PC-3 (cell line): ENCODE data around the gene APOF.

ENCODE experiments used
- EZH2 ChIP-seq: fragments of 300-600 bp; sonication (generic); IDR thresholded peaks from one replicate; pipeline ENCODE4 v1.6.1; 2017; ENCODE audit warnings: antibody characterized with exemption, mild to moderate bottlenecking, low read length; ENCODE audit not compliant: unreplicated experiment
- EZH2phosphoT487 ChIP-seq: fragments of 300-600 bp; sonication (generic); IDR thresholded peaks from 2 replicates; pipeline ENCODE4 v1.6.1; 2018; ENCODE audit warnings: mild to moderate bottlenecking, antibody characterized with exemption, low read length, borderline replicate concordance
- TF ChIP-seq, protein P1 (sequence below): fragments of 300-600 bp; sonication (generic); conservative IDR thresholded peaks from 2 replicates; pipeline ENCODE4 v1.5.1; 2017; ENCODE audit warnings: antibody characterized with exemption, low read depth, mild to moderate bottlenecking, low read length

DNA sequence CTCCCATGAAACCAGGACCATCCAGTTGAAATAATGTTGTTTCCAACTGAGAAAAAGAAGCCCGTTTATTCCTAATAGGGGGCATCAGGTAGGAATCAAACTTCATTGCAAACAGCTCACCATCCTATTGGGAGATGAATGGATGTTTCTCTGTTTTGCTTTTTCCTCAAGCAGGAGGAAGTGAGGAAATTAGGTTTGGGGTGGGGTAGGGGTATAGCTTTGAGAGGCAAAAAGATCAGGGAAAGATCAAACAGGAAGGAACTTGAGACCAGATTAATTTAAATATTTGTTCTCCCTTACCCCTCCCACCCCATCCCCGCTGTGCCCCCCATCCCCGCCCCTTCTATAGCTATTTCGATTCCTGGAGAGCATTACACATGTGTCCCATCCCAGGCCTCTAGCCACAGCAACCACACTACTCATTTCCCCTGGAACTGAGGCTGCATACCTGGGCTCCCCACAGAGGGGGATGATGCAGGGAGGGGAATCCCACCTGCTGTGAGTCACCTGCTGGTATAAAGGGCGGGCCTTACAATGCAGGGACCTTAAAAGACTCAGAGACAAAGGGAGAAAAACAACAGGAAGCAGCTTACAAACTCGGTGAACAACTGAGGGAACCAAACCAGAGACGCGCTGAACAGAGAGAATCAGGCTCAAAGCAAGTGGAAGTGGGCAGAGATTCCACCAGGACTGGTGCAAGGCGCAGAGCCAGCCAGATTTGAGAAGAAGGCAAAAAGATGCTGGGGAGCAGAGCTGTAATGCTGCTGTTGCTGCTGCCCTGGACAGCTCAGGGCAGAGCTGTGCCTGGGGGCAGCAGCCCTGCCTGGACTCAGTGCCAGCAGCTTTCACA, 24.1 kb downstream of the APOF start, which contains the start of gene IL23A:
- TF ChIP-seq EZH2 (no peak), EZH2phosphoT487 (no peak)
- TF ChIP-seq, protein P1, sequence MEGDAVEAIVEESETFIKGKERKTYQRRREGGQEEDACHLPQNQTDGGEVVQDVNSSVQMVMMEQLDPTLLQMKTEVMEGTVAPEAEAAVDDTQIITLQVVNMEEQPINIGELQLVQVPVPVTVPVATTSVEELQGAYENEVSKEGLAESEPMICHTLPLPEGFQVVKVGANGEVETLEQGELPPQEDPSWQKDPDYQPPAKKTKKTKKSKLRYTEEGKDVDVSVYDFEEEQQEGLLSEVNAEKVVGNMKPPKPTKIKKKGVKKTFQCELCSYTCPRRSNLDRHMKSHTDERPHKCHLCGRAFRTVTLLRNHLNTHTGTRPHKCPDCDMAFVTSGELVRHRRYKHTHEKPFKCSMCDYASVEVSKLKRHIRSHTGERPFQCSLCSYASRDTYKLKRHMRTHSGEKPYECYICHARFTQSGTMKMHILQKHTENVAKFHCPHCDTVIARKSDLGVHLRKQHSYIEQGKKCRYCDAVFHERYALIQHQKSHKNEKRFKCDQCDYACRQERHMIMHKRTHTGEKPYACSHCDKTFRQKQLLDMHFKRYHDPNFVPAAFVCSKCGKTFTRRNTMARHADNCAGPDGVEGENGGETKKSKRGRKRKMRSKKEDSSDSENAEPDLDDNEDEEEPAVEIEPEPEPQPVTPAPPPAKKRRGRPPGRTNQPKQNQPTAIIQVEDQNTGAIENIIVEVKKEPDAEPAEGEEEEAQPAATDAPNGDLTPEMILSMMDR: no peak
